ENCODE data around the gene UBALD1.
"Not testable (repeated sequence)": the region's sequence is repeated elsewhere in the genome, so short reads cannot be mapped to it uniquely, and the experiment has no call there.

The UBALD1 gene

GRCh38 chr16:4599037-4599436 lies 15.7 kb downstream of the UBALD1 start:
- DNase-seq (ENCODE audit: low spot score), result no peak

GRCh38 chr16:4597174-4597573 lies 17.5 kb downstream of the UBALD1 start:
- peak; percentile 94 for DNase-seq (ENCODE audit: low spot score)

- DNase-seq (ENCODE audit: low spot score), result no peak
Observed at GRCh38 chr16:4594433-4595410, 20.0 kb downstream of the UBALD1 start.

DNA sequence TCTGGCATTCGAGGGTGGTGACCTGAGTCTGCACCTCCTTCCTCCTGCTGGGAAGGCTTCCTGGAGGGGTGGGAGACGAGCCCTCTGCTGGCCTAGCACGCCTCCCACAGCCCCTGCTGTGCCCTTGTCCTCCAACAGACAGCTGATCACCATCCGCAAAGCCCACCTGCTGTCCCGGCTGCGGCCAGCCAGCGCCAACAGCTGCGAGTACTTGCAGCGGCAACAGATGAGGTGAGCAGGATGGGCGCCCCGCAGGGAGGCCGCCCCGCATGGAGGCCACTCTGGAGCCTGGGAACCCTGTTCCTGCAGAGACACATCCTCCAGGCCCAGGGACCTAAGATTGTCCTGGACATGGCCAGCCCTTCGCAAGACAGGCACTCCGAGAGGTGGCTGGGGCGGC lies 21.6 kb downstream of the UBALD1 start:
- no peak for DNase-seq (ENCODE audit: low spot score)

GRCh38 chr16:4591706-4592470 lies 22.8 kb downstream of the UBALD1 start:
- no peak for DNase-seq (ENCODE audit: low spot score)

DNA sequence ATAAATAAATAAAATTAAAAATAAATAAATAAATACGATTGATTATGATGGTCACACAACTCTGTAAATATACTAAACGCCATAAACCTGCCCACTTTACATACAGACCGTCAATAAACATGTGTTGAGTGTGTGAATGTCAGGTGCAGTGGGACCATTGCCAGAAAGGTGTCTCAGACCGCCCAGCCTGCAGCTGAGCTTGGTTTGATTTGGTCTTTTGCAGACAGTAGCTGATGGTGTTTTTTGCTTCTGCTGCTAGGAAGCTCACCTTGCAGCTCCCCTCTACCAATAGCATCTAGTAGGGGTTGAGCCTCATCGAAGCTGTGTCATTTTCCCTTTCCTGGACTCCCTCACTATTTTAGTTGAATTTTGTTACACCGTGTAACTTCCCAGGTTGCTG lies 23.5 kb downstream of the UBALD1 start:
- no peak for DNase-seq (ENCODE audit: low spot score)

DNA sequence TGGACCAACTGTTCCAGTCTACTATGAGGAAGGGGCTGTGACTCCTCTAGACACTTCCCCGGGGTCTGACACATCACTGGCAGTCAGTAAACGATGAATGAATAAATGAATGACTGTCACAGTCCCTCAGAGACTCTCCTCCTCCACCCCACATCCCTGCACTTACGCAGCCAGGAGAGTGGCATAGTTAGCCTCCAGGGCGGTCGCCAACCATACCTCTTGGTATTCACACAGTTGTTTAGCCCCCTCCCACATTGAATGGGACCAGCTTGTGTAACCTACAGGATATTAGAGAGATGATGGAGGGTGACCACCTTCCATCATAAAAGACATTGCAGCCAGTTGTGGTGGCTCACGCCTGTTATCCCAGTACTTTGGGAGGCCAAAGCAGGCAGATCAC lies 25.7 kb downstream of the UBALD1 start:
- no peak for DNase-seq (ENCODE audit: low spot score)

DNA sequence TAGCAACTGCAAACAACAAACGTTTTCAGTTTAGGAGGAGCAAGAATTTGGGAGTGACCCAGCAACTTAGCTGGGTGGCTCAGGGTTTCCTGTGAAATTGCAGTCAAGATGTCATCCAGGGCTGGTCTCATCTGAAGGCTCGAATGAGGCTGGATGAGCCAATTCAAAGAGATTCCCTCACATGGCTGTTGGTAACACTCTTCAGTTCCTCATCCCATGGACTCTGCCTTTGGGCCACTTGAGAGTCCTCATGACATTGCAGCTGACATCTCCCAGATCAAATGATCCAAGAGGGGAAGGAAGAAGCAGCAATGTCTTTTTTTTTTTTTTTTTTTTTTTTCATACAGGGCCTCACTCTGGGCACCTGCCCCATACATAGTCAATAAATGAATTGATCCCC lies 26.3 kb downstream of the UBALD1 start:
- no peak for DNase-seq (ENCODE audit: low spot score)

DNA sequence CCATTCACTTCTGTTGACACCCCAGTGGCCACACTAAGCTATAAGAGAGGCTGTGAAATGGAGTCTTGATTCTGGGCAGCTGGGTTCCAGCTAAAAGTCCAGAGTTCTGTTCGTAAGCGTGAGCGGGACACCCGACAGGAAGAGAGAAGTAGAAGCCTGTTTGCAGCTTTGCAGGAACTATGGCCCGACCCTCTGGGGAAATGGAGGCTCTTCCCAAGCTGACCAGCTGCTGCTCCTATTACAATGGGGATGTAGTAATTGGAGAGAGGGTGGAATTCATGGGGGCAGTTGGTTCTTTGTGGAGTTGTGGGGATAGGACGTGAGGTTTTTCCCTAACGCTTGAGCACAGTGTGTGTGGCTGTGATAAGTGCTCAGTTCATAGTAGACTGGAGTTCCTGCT lies 28.4 kb downstream of the UBALD1 start:
- no peak for DNase-seq (ENCODE audit: low spot score)

- DNase-seq (ENCODE audit: low spot score), result no peak
Observed at GRCh38 chr16:4583906-4584305, 30.8 kb downstream of the UBALD1 start.

GRCh38 chr16:4580250-4580649 lies 34.4 kb downstream of the UBALD1 start:
- DNase-seq (ENCODE audit: low spot score), result peak; percentile 72

DNA sequence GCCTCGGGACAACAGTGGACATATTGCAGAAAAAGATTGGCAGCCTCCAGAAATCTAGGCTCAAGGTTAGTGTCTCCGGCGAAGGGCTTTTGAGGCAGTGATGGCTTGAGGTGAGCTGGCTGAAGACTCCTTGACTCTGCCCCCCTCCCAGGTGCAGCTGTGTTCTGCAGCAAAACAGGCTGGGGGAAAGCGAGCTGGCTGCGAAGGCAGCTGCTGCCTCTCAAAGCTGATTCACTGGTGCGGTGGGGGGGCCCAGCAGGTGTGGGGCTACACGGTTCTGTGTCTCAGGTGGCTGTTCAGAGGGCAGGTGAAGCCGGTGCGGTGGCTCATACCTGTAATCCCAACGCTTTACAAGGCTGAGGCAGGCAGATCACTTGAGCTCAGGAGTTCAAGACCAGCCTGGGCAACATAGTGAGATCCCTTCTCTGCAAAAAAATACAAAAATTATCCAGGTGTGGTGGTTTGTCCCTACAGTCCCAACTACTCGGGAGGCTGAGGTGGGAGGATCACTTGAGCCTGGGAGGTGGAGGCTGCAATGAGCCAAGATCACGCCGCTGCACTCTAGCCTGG lies 35.6 kb downstream of the UBALD1 start:
- no peak for DNase-seq (ENCODE audit: low spot score)

GRCh38 chr16:4576008-4576407 lies 38.7 kb downstream of the UBALD1 start:
- DNase-seq (ENCODE audit: low spot score), result no peak

GRCh38 chr16:4574919-4575705 lies 39.6 kb downstream of the UBALD1 start:
- DNase-seq (ENCODE audit: low spot score), result no peak

GRCh38 chr16:4573926-4574325 lies 40.8 kb downstream of the UBALD1 start:
- DNase-seq (ENCODE audit: low spot score), result not testable (repeated sequence)

- DNase-seq (ENCODE audit: low spot score), result no peak
Observed at GRCh38 chr16:4572715-4573114, 42.0 kb downstream of the UBALD1 start.

DNA sequence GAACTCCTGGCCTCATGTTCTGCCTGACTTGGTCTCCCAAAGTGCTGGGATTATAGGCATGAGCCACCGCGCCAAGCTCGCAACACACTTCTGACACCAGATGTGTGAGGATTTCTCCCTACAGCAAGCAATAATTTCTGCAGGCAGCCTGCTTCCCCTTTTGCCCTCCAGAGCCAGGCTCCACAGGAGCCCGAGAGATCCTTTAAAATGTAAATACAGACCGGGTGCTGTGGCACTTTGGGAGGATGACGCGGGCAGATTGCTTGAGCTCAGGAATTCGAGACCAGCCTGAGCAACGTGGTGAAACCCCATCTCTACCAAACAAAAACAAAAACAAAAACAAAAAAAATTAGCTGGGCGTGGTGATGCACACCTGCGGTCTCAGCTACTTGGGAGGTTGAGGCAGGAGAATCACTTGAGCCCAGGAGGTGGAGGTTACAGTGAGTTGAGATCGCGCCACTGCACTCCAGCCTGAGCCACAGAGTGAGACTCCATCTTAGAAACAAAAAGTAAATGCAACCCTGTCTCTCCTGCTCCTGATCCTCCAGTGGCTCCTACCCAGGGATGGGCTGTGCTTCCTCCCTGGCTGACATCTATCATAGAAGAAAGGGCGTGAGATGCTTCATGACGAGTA lies 43.9 kb downstream of the UBALD1 start:
- DNase-seq (ENCODE audit: low spot score), result no peak

DNA sequence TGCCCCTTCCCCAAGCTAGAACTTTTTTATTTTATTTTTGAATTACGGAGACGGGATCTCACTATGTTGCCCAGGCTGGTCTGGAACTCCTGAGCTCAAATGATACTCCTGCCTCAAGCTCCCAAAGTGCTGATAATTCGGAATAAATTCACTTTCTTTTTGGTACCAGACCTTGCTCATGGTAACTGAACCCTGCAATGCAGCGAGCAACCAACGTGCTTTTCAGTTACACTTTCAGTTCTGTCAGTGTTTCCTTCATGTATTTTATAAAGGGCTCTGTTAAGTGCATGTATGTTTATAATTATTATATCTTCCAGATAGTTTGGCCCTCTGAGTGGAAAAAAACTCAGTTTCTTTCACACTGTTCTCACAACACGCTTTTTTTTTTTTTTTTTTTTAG lies 44.6 kb downstream of the UBALD1 start:
- DNase-seq (ENCODE audit: low spot score), result no peak

- no peak for DNase-seq (ENCODE audit: low spot score)
Observed at GRCh38 chr16:4566144-4566543, 48.5 kb downstream of the UBALD1 start.

- no peak for DNase-seq (ENCODE audit: low spot score)
Observed at GRCh38 chr16:4564661-4565267, 49.9 kb downstream of the UBALD1 start.

GRCh38 chr16:4561596-4561995 lies 53.1 kb downstream of the UBALD1 start:
- DNase-seq (ENCODE audit: low spot score), result no peak
